Measurements from ENCODE around the gene CHL1. TPM values are rescaled to one million over a fixed set of nuclear protein-coding genes. Genes with fewer than 3 reads are reported as not detected.

CHL1 gene
- total RNA-seq, 1 donor from 2014 or later = 35.5 TPM

GRCh38 chr3:440826-441225 is 244.3 kb downstream of the CHL1 start:
- Mint-ChIP-seq H3K4me3 (ENCODE audit: unreplicated experiment) (no peak overlapping the region), H3K36me3 (ENCODE audit: unreplicated experiment) (peaks cover 10% of the 10 kb centered on the region), H3K27me3 (ENCODE audit: unreplicated experiment) (no peaks in the 10 kb centered on the region), H3K9me3 (ENCODE audit: unreplicated experiment) (peaks cover 3% of the 10 kb centered on the region), H3K4me1 (ENCODE audit: low read depth, unreplicated experiment) (no peaks in the 10 kb centered on the region), H3K27ac (ENCODE audit: unreplicated experiment) (no peak overlapping the region)
- DNase-seq = no peak
- no peak for TF ChIP-seq CTCF (IDR thresholded peaks at IDR 0.05; ENCODE audit: partially characterized antibody, unreplicated experiment)

- H3K4me3 Mint-ChIP-seq (ENCODE audit: unreplicated experiment) = no peak overlapping the region
- peaks cover 10% of the 10 kb centered on the region for H3K36me3 Mint-ChIP-seq (ENCODE audit: unreplicated experiment)
- H3K4me1 Mint-ChIP-seq (ENCODE audit: low read depth, unreplicated experiment) = no peaks in the 10 kb centered on the region
- no peak overlapping the region for H3K27ac Mint-ChIP-seq (ENCODE audit: unreplicated experiment)
- no peak for DNase-seq
- H3K27me3 Mint-ChIP-seq (ENCODE audit: unreplicated experiment) = no peaks in the 10 kb centered on the region
- TF ChIP-seq CTCF (IDR thresholded peaks at IDR 0.05; ENCODE audit: partially characterized antibody, unreplicated experiment) = no peak
- peaks cover 3% of the 10 kb centered on the region for H3K9me3 Mint-ChIP-seq (ENCODE audit: unreplicated experiment)
These were observed 249.4 kb downstream of the CHL1 start for GRCh38 chr3:445960-446359.

GRCh38 chr3:447671-448070 is 251.1 kb downstream of the CHL1 start:
- peaks cover 3% of the 10 kb centered on the region for H3K9me3 Mint-ChIP-seq (ENCODE audit: unreplicated experiment)
- peaks cover 10% of the 10 kb centered on the region for H3K36me3 Mint-ChIP-seq (ENCODE audit: unreplicated experiment)

GRCh38 chr3:449711-450110 is 253.1 kb downstream of the CHL1 start:
- no peaks in the 10 kb centered on the region for H3K27me3 Mint-ChIP-seq (ENCODE audit: unreplicated experiment)

More at GRCh38 chr3:447671-448070, 251.1 kb downstream of the CHL1 start:
- H3K27ac Mint-ChIP-seq (ENCODE audit: unreplicated experiment) = no peak overlapping the region
- TF ChIP-seq CTCF (IDR thresholded peaks at IDR 0.05; ENCODE audit: partially characterized antibody, unreplicated experiment) = no peak
- DNase-seq = no peak
- H3K4me1 Mint-ChIP-seq (ENCODE audit: low read depth, unreplicated experiment) = peaks cover 10% of the 10 kb centered on the region
- H3K27me3 Mint-ChIP-seq (ENCODE audit: unreplicated experiment) = no peaks in the 10 kb centered on the region
- H3K4me3 Mint-ChIP-seq (ENCODE audit: unreplicated experiment) = no peak overlapping the region

GRCh38 chr3:452221-452620 is 255.7 kb downstream of the CHL1 start:
- Mint-ChIP-seq H3K27ac (ENCODE audit: unreplicated experiment) (peak overlapping the region; percentile 69), H3K4me1 (ENCODE audit: low read depth, unreplicated experiment) (peaks cover 12% of the 10 kb centered on the region), H3K4me3 (ENCODE audit: unreplicated experiment) (peak overlapping the region; percentile 23), H3K36me3 (ENCODE audit: unreplicated experiment) (no peaks in the 10 kb centered on the region), H3K9me3 (ENCODE audit: unreplicated experiment) (no peaks in the 10 kb centered on the region), H3K27me3 (ENCODE audit: unreplicated experiment) (no peaks in the 10 kb centered on the region)
- no peak for DNase-seq
- TF ChIP-seq CTCF (IDR thresholded peaks at IDR 0.05; ENCODE audit: partially characterized antibody, unreplicated experiment) = no peak

More at GRCh38 chr3:449711-450110, 253.1 kb downstream of the CHL1 start:
- H3K9me3 Mint-ChIP-seq (ENCODE audit: unreplicated experiment) = no peaks in the 10 kb centered on the region
- H3K27ac Mint-ChIP-seq (ENCODE audit: unreplicated experiment) = no peak overlapping the region
- peaks cover 12% of the 10 kb centered on the region for H3K4me1 Mint-ChIP-seq (ENCODE audit: low read depth, unreplicated experiment)
- no peak for DNase-seq
- H3K4me3 Mint-ChIP-seq (ENCODE audit: unreplicated experiment) = no peak overlapping the region
- H3K36me3 Mint-ChIP-seq (ENCODE audit: unreplicated experiment) = peaks cover 8% of the 10 kb centered on the region
- no peak for TF ChIP-seq CTCF (IDR thresholded peaks at IDR 0.05; ENCODE audit: partially characterized antibody, unreplicated experiment)

Data from glutamatergic neuron (in vitro differentiated cells).